H9 (cell line): ENCODE results near the gene MTG2. TPM values are rescaled to one million over a fixed set of nuclear protein-coding genes. Genes with fewer than 3 reads are reported as not detected.
A peak's percentile ranks its signal among the peaks of the same experiment; 100 is the strongest.

ENCODE experiments used
- DNase-seq: peaks from one replicate; pipeline ENCODE4 v3.0.0-alpha.2; 2017
- H2AFZ ChIP-seq: one replicate; pipeline ENCODE4 v1.6.1; 2013; ENCODE audit warnings: mild to moderate bottlenecking, low read length, control low read depth, moderate library complexity
- H2AK5ac ChIP-seq: 2 replicates; pipeline ENCODE4 v1.6.1; 2013; ENCODE audit warnings: low read length, control low read depth, mixed read lengths; ENCODE audit not compliant: insufficient read length
- H2BK120ac ChIP-seq: one replicate; pipeline ENCODE4 v1.6.1; 2013; ENCODE audit warnings: low read depth, mild to moderate bottlenecking, low read length, control low read depth, inconsistent platforms; ENCODE audit not compliant: poor library complexity, severe bottlenecking
- H2BK12ac ChIP-seq: 2 replicates; pipeline ENCODE4 v1.6.1; 2013; ENCODE audit warnings: low read length, control low read depth, mixed read lengths, low read depth; ENCODE audit not compliant: insufficient read length
- H2BK15ac ChIP-seq: 2 replicates; pipeline ENCODE4 v1.6.1; 2013; ENCODE audit warnings: low read depth, low read length, control low read depth
- H2BK20ac ChIP-seq: one replicate; pipeline ENCODE4 v1.6.1; 2013; ENCODE audit warnings: low read depth, mild to moderate bottlenecking, low read length, control low read depth, inconsistent platforms; ENCODE audit not compliant: poor library complexity, severe bottlenecking
- H2BK5ac ChIP-seq: 2 replicates; pipeline ENCODE4 v1.6.1; 2013; ENCODE audit warnings: low read length, control low read depth, mixed read lengths; ENCODE audit not compliant: insufficient read length
- H3K14ac ChIP-seq: 2 replicates; pipeline ENCODE4 v1.6.1; 2013; ENCODE audit warnings: low read length, control low read depth; ENCODE audit not compliant: insufficient read depth
- H3K18ac ChIP-seq: 2 replicates; pipeline ENCODE4 v1.6.1; 2013; ENCODE audit warnings: low read depth, mild to moderate bottlenecking, mixed read lengths, low read length, control low read depth; ENCODE audit not compliant: insufficient read length
- H3K23ac ChIP-seq: 2 replicates; pipeline ENCODE4 v1.6.1; 2013; ENCODE audit warnings: low read length, control low read depth, mixed read lengths, low read depth; ENCODE audit not compliant: insufficient read length
- H3K23me2 ChIP-seq: 2 replicates; pipeline ENCODE4 v1.6.1; 2013; ENCODE audit warnings: low read depth, mild to moderate bottlenecking, mixed read lengths, low read length, control low read depth; ENCODE audit not compliant: insufficient read length, poor library complexity, severe bottlenecking
- H3K27ac ChIP-seq: 2 replicates; pipeline ENCODE4 v1.5.1; 2013; ENCODE audit warnings: low read length, control low read depth, mixed read lengths, low read depth; ENCODE audit not compliant: insufficient read length
- H3K27me3 ChIP-seq: 2 replicates; pipeline ENCODE4 v1.6.1; 2013; ENCODE audit warnings: low read length, control low read depth, inconsistent platforms; ENCODE audit not compliant: insufficient read depth
- H3K4ac ChIP-seq: 2 replicates; pipeline ENCODE4 v1.6.1; 2013; ENCODE audit warnings: low read depth, mild to moderate bottlenecking, control low read depth, inconsistent platforms, low read length, moderate library complexity
- H3K4me1 ChIP-seq: 2 replicates; pipeline ENCODE4 v1.6.1; 2013; ENCODE audit warnings: low read length, control low read depth, inconsistent platforms; ENCODE audit not compliant: insufficient read depth
- H3K4me2 ChIP-seq: 2 replicates; pipeline ENCODE4 v1.6.1; 2013; ENCODE audit warnings: low read length, control low read depth, mixed read lengths; ENCODE audit not compliant: insufficient read length, insufficient read depth
- H3K56ac ChIP-seq: 2 replicates; pipeline ENCODE4 v1.6.1; 2013; ENCODE audit warnings: low read depth, mild to moderate bottlenecking, mixed read lengths, low read length, control low read depth; ENCODE audit not compliant: insufficient read length
- H3K79me1 ChIP-seq: 2 replicates; pipeline ENCODE4 v1.6.1; 2013; ENCODE audit warnings: low read depth, mild to moderate bottlenecking, moderate library complexity, low read length, control low read depth, inconsistent platforms; ENCODE audit not compliant: insufficient read depth, poor library complexity, severe bottlenecking
- H3K79me2 ChIP-seq: 2 replicates; pipeline ENCODE4 v1.6.1; 2013; ENCODE audit warnings: low read length, control low read depth, inconsistent platforms; ENCODE audit not compliant: insufficient read depth
- H3K9ac ChIP-seq: 2 replicates; pipeline ENCODE4 v1.6.1; 2013; ENCODE audit warnings: low read length, control low read depth, mixed read lengths; ENCODE audit not compliant: insufficient read length; ENCODE audit errors: extremely low read depth
- H3K9me3 ChIP-seq: one replicate; pipeline ENCODE4 v1.6.1; 2013; ENCODE audit warnings: low read depth, low read length, inconsistent platforms; ENCODE audit not compliant: control insufficient read depth
- H3T11ph ChIP-seq: one replicate; pipeline ENCODE4 v1.6.1; 2013; ENCODE audit warnings: mild to moderate bottlenecking, low read length, control low read depth, inconsistent platforms
- H4K20me1 ChIP-seq: one replicate; pipeline ENCODE4 v1.6.1; 2013; ENCODE audit not compliant: control insufficient read depth, insufficient read length, insufficient read depth
- H4K5ac ChIP-seq: 2 replicates; pipeline ENCODE4 v1.6.1; 2013; ENCODE audit warnings: low read depth, mild to moderate bottlenecking, mixed read lengths, low read length, control low read depth; ENCODE audit not compliant: insufficient read length
- H4K8ac ChIP-seq: replicated peaks from 2 replicates; pipeline ENCODE4 v1.6.1; 2013; ENCODE audit warnings: low read length, control low read depth, mixed read lengths, low read depth; ENCODE audit not compliant: insufficient read length
- H4K91ac ChIP-seq: 2 replicates; pipeline ENCODE4 v1.6.1; 2013; ENCODE audit warnings: low read depth, mild to moderate bottlenecking, moderate library complexity, mixed read lengths, low read length, control low read depth; ENCODE audit not compliant: insufficient read length
- H3K27ac Mint-ChIP-seq, 3 experiments: 2 replicates in 2 of 3; 3 replicates in 1 of 3; pipeline ENCODE4 v1.8.0; 2020 to 2021; ENCODE audit warnings: mixed read lengths in 3 of 3, mild to moderate bottlenecking in 1 of 3, moderate library complexity in 1 of 3
- H3K27me3 Mint-ChIP-seq: 2 replicates; pipeline ENCODE4 v1.8.0; 2021; ENCODE audit warnings: low read depth, mild to moderate bottlenecking, moderate library complexity, mixed read lengths
- H3K36me3 Mint-ChIP-seq, 3 experiments: 2 replicates in 2 of 3; 3 replicates in 1 of 3; pipeline ENCODE4 v1.8.0; 2020 to 2021; ENCODE audit warnings: low read depth in 3 of 3, mixed read lengths in 3 of 3; ENCODE audit not compliant: insufficient read depth in 1 of 3
- H3K4me1 Mint-ChIP-seq, 2 experiments: 2 replicates each; pipeline ENCODE4 v1.8.0; 2020; ENCODE audit warnings: mixed read lengths in 2 of 2
- H3K4me3 Mint-ChIP-seq, 2 experiments: 2 replicates in 1 of 2; 3 replicates in 1 of 2; pipeline ENCODE4 v1.8.0; 2020 to 2021; ENCODE audit warnings: mild to moderate bottlenecking in 2 of 2, mixed read lengths in 2 of 2, moderate library complexity in 1 of 2
- H3K9me3 Mint-ChIP-seq, 2 experiments: 2 replicates in 1 of 2; 3 replicates in 1 of 2; pipeline ENCODE4 v1.8.0; 2020; ENCODE audit warnings: mild to moderate bottlenecking in 2 of 2, mixed read lengths in 2 of 2, moderate library complexity in 1 of 2
- CTCF ChIP-seq: fragments of 200-600 bp; sonication (generic); conservative IDR thresholded peaks from 3 replicates; pipeline ENCODE4 v1.8.0; 2021; ENCODE audit warnings: antibody characterized with exemption, mild to moderate bottlenecking
- WGBS: extraction: QIAGEN DNeasy Blood & Tissue Kit; methylation state at CpG from one replicate; pipeline ENCODE4 v1.1.7; 2013; ENCODE audit warnings: missing lambda C conversion rate, low lambda C conversion rate, mixed read lengths; ENCODE audit not compliant: insufficient read length; ENCODE audit errors: extremely low coverage; 5-methylcytosine and 5-hydroxymethylcytosine counted together
- total RNA-seq: library from RNA; stranded (reverse); gene quantifications from 2 replicates; pipeline ENCODE4 v1.2.1, GENCODE V29; 2021

MTG2 gene
- total RNA-seq, 1 experiment from 2014 or later, result 25.1 TPM

DNA sequence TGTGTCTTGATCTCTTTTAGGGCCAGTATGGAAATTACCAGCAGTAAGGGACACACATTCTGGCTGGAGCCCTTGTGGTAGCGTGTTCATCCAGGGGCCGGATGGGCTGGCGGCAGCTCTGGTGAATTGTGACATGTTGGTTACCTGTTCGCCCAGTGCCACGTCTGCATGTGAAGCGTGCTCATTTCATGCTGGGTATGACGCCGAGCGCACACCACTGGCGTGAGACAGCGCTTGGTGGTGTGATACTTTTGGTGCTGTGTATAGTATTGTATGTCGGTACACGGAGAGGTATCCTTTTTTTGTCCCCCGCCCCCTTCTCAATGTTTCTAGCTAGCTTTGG lies 3.7 kb upstream of the MTG2 start:
- H3K79me1 ChIP-seq, result no peaks in the 10 kb centered on the region
- H4K91ac ChIP-seq, result no peak overlapping the region
- no CpG with 5 or more reads among the region's 14 CpGs for WGBS
- H3K79me2 ChIP-seq, result peaks cover 4% of the 10 kb centered on the region; the same call in 1 of the 2 replicates
- no peak for DNase-seq
- H3K18ac ChIP-seq, result no peak overlapping the region
- H3K9me3 ChIP-seq, result no peaks in the 10 kb centered on the region
- H3K23me2 ChIP-seq, result peaks cover 3% of the 10 kb centered on the region
- no peaks in the 10 kb centered on the region for H4K20me1 ChIP-seq
- no peak overlapping the region for H2BK20ac ChIP-seq
- H4K8ac ChIP-seq, result no peak overlapping the region
- peaks cover 8 to 37% (median 19%) of the 10 kb centered on the region in 3 experiments for H3K36me3 Mint-ChIP-seq
- no peak overlapping the region for H3K27ac Mint-ChIP-seq
- no peak overlapping the region for H2AK5ac ChIP-seq
- no peaks in the 10 kb centered on the region for H3K9me3 Mint-ChIP-seq
- TF ChIP-seq CTCF, result no peak
- H3K56ac ChIP-seq, result no peak overlapping the region
- H3K14ac ChIP-seq, result no peak overlapping the region
- no peak overlapping the region for H2AFZ ChIP-seq
- H2BK12ac ChIP-seq, result no peak overlapping the region
- no peak overlapping the region for H4K5ac ChIP-seq
- no peak overlapping the region for H2BK120ac ChIP-seq
- no peak overlapping the region for H3K27ac ChIP-seq
- H2BK15ac ChIP-seq, result no peak overlapping the region
- H3K4me3 Mint-ChIP-seq, result peak overlapping the region in 1 of 2 experiments; percentile 41; a peak in 1 of 5 replicates
- no peak overlapping the region for H2BK5ac ChIP-seq
- H3T11ph ChIP-seq, result no peak overlapping the region
- no peak overlapping the region for H3K23ac ChIP-seq
- H3K4me1 ChIP-seq, result peaks cover 2% of the 10 kb centered on the region; the same call in 1 of the 2 replicates
- no peak overlapping the region for H3K4ac ChIP-seq
- H3K9ac ChIP-seq, result no peak overlapping the region
- H3K4me2 ChIP-seq, result no peak overlapping the region
- H3K27me3 ChIP-seq, result no peaks in the 10 kb centered on the region
- peaks cover 12 to 13% of the 10 kb centered on the region in 2 experiments for H3K4me1 Mint-ChIP-seq
- H3K27me3 Mint-ChIP-seq, result no peaks in the 10 kb centered on the region; the same call in 1 of the 2 replicates
